A549 (cell line): Measurements from ENCODE around the gene PEF1. TPM values are rescaled to one million over a fixed set of nuclear protein-coding genes. Genes with fewer than 3 reads are reported as not detected.
A peak's percentile ranks its signal among the peaks of the same experiment; 100 is the strongest.

Experiments used
- ATAC-seq, 2 experiments: fragments of 200-7000 bp in 1 of 2; fragments of >200 bp in 1 of 2; cut with Nextera tagmentation in 1 of 2; cut with Tn5 transposase in 1 of 2; 3 replicates each; pipeline versions ENCODE4 v1.8.0 to v1.9.1; 2018 to 2020; ENCODE audit warnings: mild to moderate bottlenecking in 1 of 2, moderate library complexity in 1 of 2
- CTCF ChIA-PET: fragments of 300-600 bp; sonication (Branson Sonifier 250); formaldehyde crosslinking; extraction: SDS; loops from one replicate; lab custom pipeline; 2021; ENCODE audit warnings: antibody characterized with exemption, inconsistent platforms; lab: Yijun Ruan, JAX
- POLR2A ChIA-PET: fragments of 350-600 bp; formaldehyde crosslinking; extraction: SDS; loops from one replicate; lab custom pipeline; 2021; ENCODE audit warnings: antibody characterized with exemption, inconsistent platforms; lab: Yijun Ruan, JAX
- DNase-seq, 2 experiments: peaks; one replicate each; pipeline versions ENCODE4 v3.0.0 to v3.0.0-alpha.2; 2011 to 2016; ENCODE audit warnings: low read depth in 1 of 2, low spot score in 1 of 2
- FAIRE-seq: peaks from 2 replicates; lab custom pipeline; 2011; peaks lifted over from hg19 to GRCh38; lab: Jason Lieb, UNC
- H3K27ac ChIP-seq, 2 experiments: fragments of >200 bp; sonication (Bioruptor Twin); formaldehyde crosslinking; 3 replicates each; pipeline ENCODE4 v1.5.1; 2016 to 2017
- H3K4me1 ChIP-seq: fragments of >200 bp; sonication (Bioruptor Twin); formaldehyde crosslinking; 3 replicates; pipeline ENCODE4 v1.6.1; 2016
- H3K4me2 ChIP-seq: fragments of >200 bp; sonication (Bioruptor Twin); formaldehyde crosslinking; 3 replicates; pipeline ENCODE4 v1.6.1; 2016
- H3K4me3 ChIP-seq: fragments of >200 bp; sonication (Bioruptor Twin); formaldehyde crosslinking; 3 replicates; pipeline ENCODE4 v1.5.1; 2016
- H3K9me3 ChIP-seq: fragments of >200 bp; sonication (Bioruptor Twin); formaldehyde crosslinking; 3 replicates; pipeline ENCODE4 v1.6.1; 2016
- ATOH8 ChIP-seq: fragments of 250-450 bp; sonication (Bioruptor Pico); IDR thresholded peaks from 2 replicates; pipeline ENCODE4 v1.5.0; 2020; ENCODE audit warnings: low read depth, mild to moderate bottlenecking, moderate library complexity
- BCL3 ChIP-seq: fragments of >200 bp; sonication (Bioruptor Twin); formaldehyde crosslinking; IDR thresholded peaks from 3 replicates; pipeline ENCODE4 v1.6.1; 2016
- CEBPB ChIP-seq, 2 experiments: fragments of >200 bp in 1 of 2; sonication (Bioruptor Twin) in 1 of 2; formaldehyde crosslinking in 1 of 2; IDR thresholded peaks; 2 replicates each; pipeline ENCODE4 v1.6.1; 2012 to 2016
- FOSB ChIP-seq: fragments of 250-450 bp; sonication (Bioruptor Pico); IDR thresholded peaks from 2 replicates; pipeline ENCODE4 v1.5.0; 2020; ENCODE audit warnings: mild to moderate bottlenecking, moderate library complexity
- HES2 ChIP-seq: fragments of >200 bp; sonication (Bioruptor Twin); formaldehyde crosslinking; IDR thresholded peaks from 2 replicates; pipeline ENCODE4 v1.6.1; 2016
- HEYL ChIP-seq: fragments of 250-450 bp; sonication (Bioruptor Pico); IDR thresholded peaks from 2 replicates; pipeline ENCODE4 v1.8.0; 2021; ENCODE audit warnings: mild to moderate bottlenecking, moderate library complexity
- HOXB13 ChIP-seq: fragments of 250-450 bp; sonication (Bioruptor Pico); IDR thresholded peaks from 2 replicates; pipeline ENCODE4 v1.5.0; 2020; ENCODE audit warnings: low read depth, mild to moderate bottlenecking, moderate library complexity
- JUNB ChIP-seq: fragments of >200 bp; sonication (Bioruptor Twin); formaldehyde crosslinking; IDR thresholded peaks from 2 replicates; pipeline ENCODE4 v1.6.1; 2016
- KDM1A ChIP-seq: fragments of 200-600 bp; sonication (generic); IDR thresholded peaks from 2 replicates; pipeline ENCODE4 v1.6.1; 2016; ENCODE audit warnings: low read depth, mild to moderate bottlenecking
- MYC ChIP-seq: IDR thresholded peaks from 2 replicates; pipeline ENCODE4 v1.6.1; 2012; ENCODE audit warnings: mild to moderate bottlenecking, inconsistent platforms, low read length, improper control_type of control experiment, borderline replicate concordance
- NFE2L2 ChIP-seq: fragments of 150-350 bp; conservative IDR thresholded peaks from 2 replicates; pipeline ENCODE4 v1.6.1; 2014; ENCODE audit warnings: low read length
- PBX3 ChIP-seq: IDR thresholded peaks from 2 replicates; pipeline ENCODE4 v1.6.1; 2012
- POLR2A ChIP-seq: IDR thresholded peaks from 2 replicates; pipeline ENCODE4 v1.6.1; 2012; ENCODE audit warnings: mild to moderate bottlenecking, low read length
- POLR2AphosphoS2 ChIP-seq: conservative IDR thresholded peaks from 2 replicates; pipeline ENCODE4 v1.6.1; 2012; ENCODE audit warnings: low read length, improper control_type of control experiment, inconsistent platforms
- RAD21 ChIP-seq, 2 experiments: fragments of >200 bp in 1 of 2; sonication (Bioruptor Twin) in 1 of 2; formaldehyde crosslinking in 1 of 2; IDR thresholded peaks in 1 of 2; conservative IDR thresholded peaks in 1 of 2; 2 replicates in 1 of 2; 3 replicates in 1 of 2; pipeline ENCODE4 v1.6.1; 2012 to 2018; ENCODE audit warnings: inconsistent platforms in 1 of 2
- SREBF2 ChIP-seq: fragments of 450-650 bp; IDR thresholded peaks from 2 replicates; pipeline ENCODE4 v1.6.1; 2014; ENCODE audit warnings: mild to moderate bottlenecking, moderate library complexity
- ZFP36 ChIP-seq: fragments of 450-650 bp; IDR thresholded peaks from 2 replicates; pipeline ENCODE4 v1.6.1; 2014; ENCODE audit warnings: borderline replicate concordance; ENCODE audit not compliant: partially characterized antibody
- ZNF302 ChIP-seq: fragments of 250-450 bp; sonication (Bioruptor Pico); IDR thresholded peaks from 2 replicates; pipeline ENCODE4 v1.9.0; 2021; ENCODE audit warnings: inconsistent platforms, mild to moderate bottlenecking, moderate library complexity
- ZSCAN20 ChIP-seq: fragments of 250-450 bp; sonication (Bioruptor Pico); IDR thresholded peaks from 2 replicates; pipeline ENCODE4 v1.8.0; 2022; ENCODE audit warnings: mild to moderate bottlenecking, moderate library complexity
- WGBS: methylation state at CpG from one replicate; pipeline ENCODE4 v1.1.6; 2017; ENCODE audit errors: missing lambda C conversion rate; 5-methylcytosine and 5-hydroxymethylcytosine counted together
- polyA plus RNA-seq, 4 experiments: library from polyadenylated mRNA; depleted of rRNA in 3 of 4; stranded (reverse); fragments of >200 nt; fragmentation: RNase III in 1 of 4; extraction: RNeasy Plus Mini Kit Qiagen cat#74134 plus additional on column Dnase treatment in 1 of 4; gene quantifications; 2 replicates in 3 of 4; 3 replicates in 1 of 4; pipeline ENCODE4 v1.2.3, GENCODE V29; 2011 to 2017

PEF1 gene
- polyA plus RNA-seq, 2 of the 4 experiments (the other 2 are of a cell fraction): 38.3 to 47.6 TPM

- FAIRE-seq (no peak), DNase-seq (no peak), ATAC-seq (no peak)
- no peak overlapping the region for H3K4me3 ChIP-seq
- WGBS: 90% methylated on average over 5 of the region's 47 CpGs
- TF ChIP-seq HES2 (no peak), POLR2A (no peak), HEYL (CRISPR knock-in tag) (no peak), POLR2AphosphoS2 (no peak), SREBF2 (no peak), JUNB (no peak), NFE2L2 (no peak), PBX3 (no peak), FOSB (CRISPR knock-in tag) (no peak), RAD21 (conservative IDR thresholded peaks at IDR 0.05 in 1 of 2, IDR thresholded peaks at IDR 0.05 in 1 of 2) (no peak), ZSCAN20 (CRISPR knock-in tag) (no peak), BCL3 (no peak)
- H3K9me3 ChIP-seq: no peaks in the 10 kb centered on the region
- H3K4me1 ChIP-seq: peaks cover 27% of the 10 kb centered on the region
- no peak overlapping the region; a peak in 1 of 6 replicates for H3K27ac ChIP-seq
- POLR2A ChIA-PET: no interaction called here
- CTCF ChIA-PET: interaction anchor here (1.5 to 15.8 kb wide), 5 partner anchors 17 to 37 kb away, joined by 5 to 252 read pairs (median 8); partner anchors contain the start of genes HCRTR1 and TINAGL1
- no peak overlapping the region for H3K4me2 ChIP-seq
Observed at GRCh38 chr1:31586376-31587327, 58.0 kb downstream of the PEF1 start.

GRCh38 chr1:31585736-31586365 is 58.8 kb downstream of the PEF1 start:
- no peak for TF ChIP-seq ATOH8 (CRISPR knock-in tag)
- TF ChIP-seq, all 56 proteins: peak for 0
- FAIRE-seq (no peak), ATAC-seq (no peak), DNase-seq (no peak)
- no peak overlapping the region for H3K4me3 ChIP-seq
- H3K4me1 ChIP-seq: peaks cover 23% of the 10 kb centered on the region
- no peak overlapping the region for H3K4me2 ChIP-seq
- WGBS: 73% methylated on average over 11 of the region's 11 CpGs
- CTCF ChIA-PET: interaction anchor here (1.0 to 15.8 kb wide), 5 partner anchors 8 to 191 kb away, joined by 4 to 252 read pairs (median 6); partner anchors contain the start of genes HCRTR1 and TINAGL1
- H3K27ac ChIP-seq: no peak overlapping the region
- no peaks in the 10 kb centered on the region for H3K9me3 ChIP-seq
- POLR2A ChIA-PET: no interaction called here

GRCh38 chr1:31584869-31585735 is 59.6 kb downstream of the PEF1 start:
- Histone ChIP-seq H3K9me3 (no peaks in the 10 kb centered on the region), H3K4me3 (no peak overlapping the region), H3K4me2 (no peak overlapping the region), H3K27ac (peak overlapping the region in 1 of 2 experiments; percentile 53; a peak in 1 of 6 replicates), H3K4me1 (peaks cover 23% of the 10 kb centered on the region)
- FAIRE-seq: no peak
- ChIA-PET POLR2A (no interaction called here), CTCF (interaction anchor here (0.9 to 15.8 kb wide), 8 partner anchors 9 to 190 kb away, joined by 3 to 252 read pairs (median 4); partner anchors contain the start of genes HCRTR1 and TINAGL1)
- no peak for ATAC-seq
- TF ChIP-seq ZFP36 (no peak), CEBPB (IDR thresholded peaks at IDR 0.05) (no peak), ZNF302 (CRISPR knock-in tag) (no peak), KDM1A (no peak), MYC (no peak), HOXB13 (CRISPR knock-in tag) (no peak)
- no peak for DNase-seq
- WGBS: 91% methylated on average over 12 of the region's 27 CpGs
